ENCODE measurements around the gene OR4K14. TPM values are rescaled to one million over a fixed set of nuclear protein-coding genes. Genes with fewer than 3 reads are reported as not detected.

OR4K14 gene
- total RNA-seq = not detected in 2 replicates

GRCh38 chr14:20019257-20019865 lies at the start of gene OR4K14:
Gene OR4K14 (minus strand): TSS chr14:20019307. CDS start chr14:20015193, 4,114 bp downstream.
- intact Hi-C loops (cut with micrococcal nuclease) = no loop called here
- Mint-ChIP-seq H3K4me1 (ENCODE audit: low read depth) (no peaks in the 10 kb centered on the region), H3K4me3 (ENCODE audit: low read depth) (no peak within 1 kb of the TSS), H3K36me3 (ENCODE audit: low read depth) (no peaks in the 10 kb centered on the region), H3K27ac (no peak within 1 kb of the TSS), H3K27me3 (ENCODE audit: low read depth) (no peaks in the 10 kb centered on the region), H3K9me3 (no peaks in the 10 kb centered on the region)
- DNase-seq (ENCODE audit: low spot score) = no peak

GRCh38 chr14:20059745-20060144 lies 40.6 kb upstream of the OR4K14 start, which contains the start of gene OR4L1:
Gene OR4L1 (plus strand): TSS chr14:20060045. CDS start chr14:20060045, 0 bp downstream.
- DNase-seq (ENCODE audit: low spot score) = no peak
- Mint-ChIP-seq H3K4me1 (ENCODE audit: low read depth) (no peaks in the 10 kb centered on the region), H3K9me3 (no peaks in the 10 kb centered on the region), H3K36me3 (ENCODE audit: low read depth) (no peaks in the 10 kb centered on the region), H3K27ac (no peak within 1 kb of the TSS), H3K4me3 (ENCODE audit: low read depth) (no peak within 1 kb of the TSS), H3K27me3 (ENCODE audit: low read depth) (no peaks in the 10 kb centered on the region)
- intact Hi-C loops (cut with micrococcal nuclease) = no loop called here

- Mint-ChIP-seq H3K36me3 (ENCODE audit: low read depth) (no peaks in the 10 kb centered on the region), H3K27ac (no peak overlapping the region), H3K9me3 (peaks cover 3% of the 10 kb centered on the region), H3K4me3 (ENCODE audit: low read depth) (no peak overlapping the region), H3K4me1 (ENCODE audit: low read depth) (no peaks in the 10 kb centered on the region), H3K27me3 (ENCODE audit: low read depth) (no peaks in the 10 kb centered on the region)
- intact Hi-C loops (cut with micrococcal nuclease) = no loop called here
- no peak for DNase-seq (ENCODE audit: low spot score)
Observed at GRCh38 chr14:20048202-20048601, 29.1 kb upstream of the OR4K14 start.

- no peaks in the 10 kb centered on the region for H3K4me1 Mint-ChIP-seq (ENCODE audit: low read depth)
- H3K27me3 Mint-ChIP-seq (ENCODE audit: low read depth) = no peaks in the 10 kb centered on the region
- no peak overlapping the region for H3K27ac Mint-ChIP-seq
- no peak overlapping the region for H3K4me3 Mint-ChIP-seq (ENCODE audit: low read depth)
- no peaks in the 10 kb centered on the region for H3K36me3 Mint-ChIP-seq (ENCODE audit: low read depth)
- peaks cover 3% of the 10 kb centered on the region for H3K9me3 Mint-ChIP-seq
- DNase-seq (ENCODE audit: low spot score) = no peak
- intact Hi-C loops (cut with micrococcal nuclease) = no loop called here
Observed at GRCh38 chr14:20044243-20044642, 25.1 kb upstream of the OR4K14 start.

- no peak for DNase-seq (ENCODE audit: low spot score)
- no peak within 1 kb of the TSS for H3K27ac Mint-ChIP-seq
- no peaks in the 10 kb centered on the region for H3K9me3 Mint-ChIP-seq
- H3K36me3 Mint-ChIP-seq (ENCODE audit: low read depth) = no peaks in the 10 kb centered on the region
- no peaks in the 10 kb centered on the region for H3K27me3 Mint-ChIP-seq (ENCODE audit: low read depth)
- H3K4me1 Mint-ChIP-seq (ENCODE audit: low read depth) = no peaks in the 10 kb centered on the region
- intact Hi-C loops (cut with micrococcal nuclease) = no loop called here
- no peak within 1 kb of the TSS for H3K4me3 Mint-ChIP-seq (ENCODE audit: low read depth)
Observed at GRCh38 chr14:20035938-20036337, 16.8 kb upstream of the OR4K14 start, which contains the start of gene OR4K13. Gene OR4K13 (minus strand): TSS chr14:20036038. CDS start chr14:20034758, 1,280 bp downstream.

- Mint-ChIP-seq H3K27ac (no peak overlapping the region), H3K27me3 (ENCODE audit: low read depth) (no peaks in the 10 kb centered on the region), H3K4me1 (ENCODE audit: low read depth) (no peaks in the 10 kb centered on the region), H3K36me3 (ENCODE audit: low read depth) (no peaks in the 10 kb centered on the region), H3K4me3 (ENCODE audit: low read depth) (no peak overlapping the region), H3K9me3 (no peaks in the 10 kb centered on the region)
- intact Hi-C loops (cut with micrococcal nuclease) = no loop called here
- DNase-seq (ENCODE audit: low spot score) = no peak
Observed at GRCh38 chr14:20035449-20035848, 16.3 kb upstream of the OR4K14 start.

- H3K4me1 Mint-ChIP-seq (ENCODE audit: low read depth) = no peaks in the 10 kb centered on the region
- DNase-seq (ENCODE audit: low spot score) = no peak
- H3K27me3 Mint-ChIP-seq (ENCODE audit: low read depth) = no peaks in the 10 kb centered on the region
- no peak overlapping the region for H3K4me3 Mint-ChIP-seq (ENCODE audit: low read depth)
- H3K27ac Mint-ChIP-seq = no peak overlapping the region
- intact Hi-C loops (cut with micrococcal nuclease) = no loop called here
- H3K36me3 Mint-ChIP-seq (ENCODE audit: low read depth) = no peaks in the 10 kb centered on the region
- H3K9me3 Mint-ChIP-seq = no peaks in the 10 kb centered on the region
Observed at GRCh38 chr14:20031058-20031457, 12.0 kb upstream of the OR4K14 start.

GRCh38 chr14:20008156-20008555 lies 11.0 kb downstream of the OR4K14 start:
- Mint-ChIP-seq H3K27me3 (ENCODE audit: low read depth) (no peaks in the 10 kb centered on the region), H3K9me3 (peaks cover 4% of the 10 kb centered on the region)
- intact Hi-C loops (cut with micrococcal nuclease) = no loop called here

GRCh38 chr14:20002319-20002718 lies 16.8 kb downstream of the OR4K14 start:
- H3K36me3 Mint-ChIP-seq (ENCODE audit: low read depth) = no peaks in the 10 kb centered on the region
- H3K9me3 Mint-ChIP-seq = no peaks in the 10 kb centered on the region
- intact Hi-C loops (cut with micrococcal nuclease) = no loop called here
- no peaks in the 10 kb centered on the region for H3K4me1 Mint-ChIP-seq (ENCODE audit: low read depth)
- no peak for DNase-seq (ENCODE audit: low spot score)
- H3K27me3 Mint-ChIP-seq (ENCODE audit: low read depth) = no peaks in the 10 kb centered on the region
- no peak overlapping the region for H3K27ac Mint-ChIP-seq
- H3K4me3 Mint-ChIP-seq (ENCODE audit: low read depth) = no peak overlapping the region

More at GRCh38 chr14:20008156-20008555, 11.0 kb downstream of the OR4K14 start:
- no peak for DNase-seq (ENCODE audit: low spot score)
- H3K36me3 Mint-ChIP-seq (ENCODE audit: low read depth) = no peaks in the 10 kb centered on the region
- H3K4me1 Mint-ChIP-seq (ENCODE audit: low read depth) = no peaks in the 10 kb centered on the region
- no peak overlapping the region for H3K27ac Mint-ChIP-seq
- H3K4me3 Mint-ChIP-seq (ENCODE audit: low read depth) = no peak overlapping the region

GRCh38 chr14:20001863-20002262 lies 17.2 kb downstream of the OR4K14 start, which contains the start of gene OR4Q2:
Gene OR4Q2 (plus strand): TSS chr14:20002163.
- Mint-ChIP-seq H3K36me3 (ENCODE audit: low read depth) (no peaks in the 10 kb centered on the region), H3K4me3 (ENCODE audit: low read depth) (no peak within 1 kb of the TSS), H3K9me3 (no peaks in the 10 kb centered on the region)

GRCh38 chr14:19993438-19993837 lies 25.7 kb downstream of the OR4K14 start:
- intact Hi-C loops (cut with micrococcal nuclease) = no loop called here
- Mint-ChIP-seq H3K27ac (no peak overlapping the region), H3K4me1 (ENCODE audit: low read depth) (no peaks in the 10 kb centered on the region), H3K9me3 (peaks cover 11% of the 10 kb centered on the region), H3K27me3 (ENCODE audit: low read depth) (no peaks in the 10 kb centered on the region), H3K36me3 (ENCODE audit: low read depth) (no peaks in the 10 kb centered on the region), H3K4me3 (ENCODE audit: low read depth) (no peak overlapping the region)
- no peak for DNase-seq (ENCODE audit: low spot score)

More at GRCh38 chr14:20001863-20002262, 17.2 kb downstream of the OR4K14 start, which contains the start of gene OR4Q2:
- Mint-ChIP-seq H3K4me1 (ENCODE audit: low read depth) (no peaks in the 10 kb centered on the region), H3K27ac (no peak within 1 kb of the TSS), H3K27me3 (ENCODE audit: low read depth) (no peaks in the 10 kb centered on the region)
- DNase-seq (ENCODE audit: low spot score) = no peak
- intact Hi-C loops (cut with micrococcal nuclease) = no loop called here

GRCh38 chr14:19975291-19975690 lies 43.8 kb downstream of the OR4K14 start, which contains the start of gene OR4K15:
Gene OR4K15 (plus strand): TSS chr14:19975591. CDS start chr14:19975591, 0 bp downstream.
- H3K36me3 Mint-ChIP-seq (ENCODE audit: low read depth) = no peaks in the 10 kb centered on the region
- no peak for DNase-seq (ENCODE audit: low spot score)
- no peaks in the 10 kb centered on the region for H3K27me3 Mint-ChIP-seq (ENCODE audit: low read depth)
- H3K4me1 Mint-ChIP-seq (ENCODE audit: low read depth) = peaks cover 11% of the 10 kb centered on the region
- H3K27ac Mint-ChIP-seq = no peak within 1 kb of the TSS
- H3K9me3 Mint-ChIP-seq = peaks cover 20% of the 10 kb centered on the region
- H3K4me3 Mint-ChIP-seq (ENCODE audit: low read depth) = no peak within 1 kb of the TSS
- intact Hi-C loops (cut with micrococcal nuclease) = no loop called here

- H3K4me1 Mint-ChIP-seq (ENCODE audit: low read depth) = peaks cover 11% of the 10 kb centered on the region
- H3K4me3 Mint-ChIP-seq (ENCODE audit: low read depth) = no peak overlapping the region
- intact Hi-C loops (cut with micrococcal nuclease) = no loop called here
- no peak overlapping the region for H3K27ac Mint-ChIP-seq
- no peaks in the 10 kb centered on the region for H3K27me3 Mint-ChIP-seq (ENCODE audit: low read depth)
- H3K9me3 Mint-ChIP-seq = peaks cover 16% of the 10 kb centered on the region
- no peak for DNase-seq (ENCODE audit: low spot score)
- H3K36me3 Mint-ChIP-seq (ENCODE audit: low read depth) = no peaks in the 10 kb centered on the region
Observed at GRCh38 chr14:19974844-19975243, 44.3 kb downstream of the OR4K14 start.
